CD4-positive, alpha-beta T cell treated with Interleukin-17A for 4 hours (primary cell): ENCODE measurements around the gene TIGD3.

ENCODE experiments used
- DNase-seq: peaks from one replicate; pipeline ENCODE4 v3.0.0-alpha.2; 2020; ENCODE audit warnings: mixed read lengths

Gene TIGD3

GRCh38 chr11:65390996-65391395 lies 36.4 kb downstream of the TIGD3 start:
- DNase-seq, result no peak

GRCh38 chr11:65392186-65392829 lies 37.8 kb downstream of the TIGD3 start:
- no peak for DNase-seq

- no peak for DNase-seq
Measured at GRCh38 chr11:65392899-65393298, 38.3 kb downstream of the TIGD3 start.

GRCh38 chr11:65393513-65394079 lies 39.0 kb downstream of the TIGD3 start:
- DNase-seq, result no peak

- no peak for DNase-seq
Measured at GRCh38 chr11:65394125-65394536, 39.6 kb downstream of the TIGD3 start.

- no peak for DNase-seq
Measured at GRCh38 chr11:65395961-65396530, 41.5 kb downstream of the TIGD3 start.

GRCh38 chr11:65396769-65397745 lies 42.5 kb downstream of the TIGD3 start:
- no peak for DNase-seq

- no peak for DNase-seq
Measured at GRCh38 chr11:65398362-65398910, 43.9 kb downstream of the TIGD3 start.

- DNase-seq, result no peak
Measured at GRCh38 chr11:65399249-65399648, 44.7 kb downstream of the TIGD3 start.

GRCh38 chr11:65399845-65400244 lies 45.3 kb downstream of the TIGD3 start:
- DNase-seq, result no peak

- DNase-seq, result no peak
Measured at GRCh38 chr11:65400307-65401072, 45.9 kb downstream of the TIGD3 start.

GRCh38 chr11:65401073-65401802 lies 46.7 kb downstream of the TIGD3 start:
- DNase-seq, result no peak

- no peak for DNase-seq
Measured at GRCh38 chr11:65401803-65402248, 47.3 kb downstream of the TIGD3 start.

- no peak for DNase-seq
Measured at GRCh38 chr11:65402790-65403189, 48.2 kb downstream of the TIGD3 start.

- no peak for DNase-seq
Measured at GRCh38 chr11:65403607-65404121, 49.1 kb downstream of the TIGD3 start.

- no peak for DNase-seq
Measured at GRCh38 chr11:65404210-65404609, 49.7 kb downstream of the TIGD3 start.

GRCh38 chr11:65404638-65405339 lies 50.2 kb downstream of the TIGD3 start:
- no peak for DNase-seq
